GM18909 (cell line): ENCODE measurements around the gene RABL6.
A peak's percentile ranks its signal among the peaks of the same experiment; 100 is the strongest.
"Not testable (repeated sequence)": the region's sequence is repeated elsewhere in the genome, so short reads cannot be mapped to it uniquely, and the experiment has no call there.

Source experiments
- ATAC-seq: cut with Tn5 transposase; IDR thresholded peaks from one replicate; pipeline ENCODE4 v1.9.1; 2021; ENCODE audit warnings: mild to moderate bottlenecking; ENCODE audit not compliant: unreplicated experiment, poor library complexity

The RABL6 gene

DNA sequence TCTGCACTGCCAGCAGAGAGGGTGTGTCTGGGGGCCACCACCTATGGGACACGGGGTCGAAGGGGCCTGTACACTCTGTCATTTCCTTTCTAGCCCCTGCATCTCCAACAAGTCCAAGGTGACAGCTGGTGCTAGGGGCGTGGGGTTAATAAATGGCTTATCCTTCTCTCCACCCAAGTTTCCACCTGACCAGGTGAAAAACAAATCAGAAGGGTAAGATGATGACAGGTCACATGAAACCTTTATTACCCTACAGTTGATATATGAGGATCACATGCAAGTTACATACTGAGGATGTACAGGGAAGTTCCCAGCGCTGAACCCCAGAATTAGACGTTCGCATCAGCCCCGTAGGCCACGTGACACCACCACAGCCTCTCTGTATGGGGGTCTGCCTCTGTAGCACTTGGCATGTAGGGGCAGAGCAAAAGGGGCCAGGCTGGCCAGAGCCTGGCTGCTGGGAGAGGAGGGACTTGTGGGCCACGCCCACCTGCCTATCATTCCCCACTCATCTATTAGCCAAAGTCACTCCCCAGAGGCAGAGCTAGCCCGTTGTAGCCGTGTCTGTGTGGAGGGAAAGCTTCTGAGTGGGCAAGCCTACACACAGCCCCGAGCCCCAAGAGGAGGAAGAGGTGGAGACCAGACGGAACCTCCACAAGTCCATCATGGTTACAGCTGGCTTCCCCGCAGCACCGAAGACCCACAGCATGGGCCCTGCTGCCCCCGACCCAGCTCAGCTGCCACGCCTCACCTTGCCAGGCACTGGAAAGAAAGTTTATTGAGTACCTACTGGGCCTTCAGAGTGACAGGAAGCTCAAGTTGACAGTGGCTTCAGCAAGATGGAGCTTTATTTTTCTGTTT lies 14.4 kb upstream of the RABL6 start:
- ATAC-seq = no peak

DNA sequence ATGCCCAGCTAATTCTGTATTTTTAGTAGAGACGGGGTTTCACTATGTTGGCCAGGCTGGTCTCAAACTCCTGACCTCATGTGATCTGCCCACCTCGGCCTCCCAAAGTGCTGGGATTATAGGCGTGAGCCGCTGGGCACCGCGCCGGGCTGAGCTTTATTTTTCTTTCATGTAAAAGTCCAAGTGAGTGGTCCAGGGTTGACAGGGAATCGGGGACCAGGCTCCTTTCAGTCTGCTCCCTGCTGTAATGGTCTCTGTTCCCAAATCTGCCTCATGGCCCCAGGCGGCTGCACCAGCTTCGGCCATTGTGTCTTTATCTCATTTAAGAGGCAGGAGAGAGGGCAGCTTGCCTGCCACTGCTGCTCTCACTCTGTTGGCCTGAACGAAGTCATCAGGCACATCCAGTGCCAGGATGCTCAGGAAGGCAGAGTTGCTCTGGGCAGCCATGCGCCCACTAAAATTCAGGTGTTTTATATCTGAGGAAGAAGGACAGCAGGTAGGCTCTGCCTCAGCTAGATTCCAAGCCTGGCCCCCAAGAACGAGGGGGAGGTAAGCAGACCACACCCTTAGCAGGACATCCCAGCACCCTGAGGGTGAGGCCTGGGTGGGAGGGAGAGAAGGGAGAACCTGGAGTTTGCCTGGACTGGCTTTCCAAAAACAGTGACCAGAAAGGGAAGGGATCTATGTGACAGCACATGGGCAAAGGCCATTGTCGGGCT lies 13.3 kb upstream of the RABL6 start:
- no peak for ATAC-seq

DNA sequence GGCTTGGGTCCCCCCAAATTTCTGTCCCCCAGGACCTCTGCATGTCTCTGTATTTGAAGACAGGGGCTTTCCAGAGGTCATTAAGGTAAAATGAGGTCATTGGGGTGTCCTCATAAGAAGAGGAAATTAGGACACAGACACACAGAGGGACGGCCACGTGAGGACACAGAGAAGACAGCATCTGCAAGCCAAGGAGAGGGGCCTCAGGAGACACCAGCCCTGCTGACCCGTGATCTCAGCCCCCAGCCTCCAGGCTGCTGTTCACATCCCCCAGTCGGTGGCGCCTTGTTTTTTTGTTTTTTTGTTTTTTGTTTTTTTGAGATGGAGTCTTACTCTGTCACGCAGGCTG lies 12.8 kb upstream of the RABL6 start:
- no peak for ATAC-seq

DNA sequence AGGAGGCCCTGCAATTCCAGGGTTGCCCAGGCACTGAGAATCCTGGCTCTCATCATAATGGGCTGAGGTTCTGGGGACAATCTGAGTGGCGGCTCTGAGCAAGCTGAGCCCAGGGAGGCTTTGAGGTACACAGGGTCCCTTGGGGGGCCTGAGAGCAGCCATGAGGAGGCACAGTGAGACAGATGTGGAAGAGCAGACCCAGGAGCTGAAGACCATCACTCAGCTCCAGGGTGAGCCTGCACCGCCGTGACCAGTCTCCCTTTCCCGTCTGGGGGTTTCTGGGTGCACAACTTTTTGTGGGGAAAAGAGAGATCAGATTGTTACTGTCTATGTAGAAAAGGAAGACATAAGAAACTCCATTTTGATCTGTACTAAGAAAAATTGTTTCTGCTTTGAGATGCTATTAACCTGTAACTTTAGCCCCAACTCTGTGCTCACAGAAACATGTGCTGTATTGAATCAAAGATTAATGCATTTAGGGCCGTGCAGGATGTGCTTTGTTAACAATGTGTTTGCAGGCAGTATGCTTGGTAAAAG lies 11.4 kb upstream of the RABL6 start, which contains the start of gene CCDC183:
CCDC183 (plus strand) TSS at position 101 of the 537 bp plus-strand sequence; CDS start at position 161, 60 bp downstream.
- ATAC-seq = no peak

DNA sequence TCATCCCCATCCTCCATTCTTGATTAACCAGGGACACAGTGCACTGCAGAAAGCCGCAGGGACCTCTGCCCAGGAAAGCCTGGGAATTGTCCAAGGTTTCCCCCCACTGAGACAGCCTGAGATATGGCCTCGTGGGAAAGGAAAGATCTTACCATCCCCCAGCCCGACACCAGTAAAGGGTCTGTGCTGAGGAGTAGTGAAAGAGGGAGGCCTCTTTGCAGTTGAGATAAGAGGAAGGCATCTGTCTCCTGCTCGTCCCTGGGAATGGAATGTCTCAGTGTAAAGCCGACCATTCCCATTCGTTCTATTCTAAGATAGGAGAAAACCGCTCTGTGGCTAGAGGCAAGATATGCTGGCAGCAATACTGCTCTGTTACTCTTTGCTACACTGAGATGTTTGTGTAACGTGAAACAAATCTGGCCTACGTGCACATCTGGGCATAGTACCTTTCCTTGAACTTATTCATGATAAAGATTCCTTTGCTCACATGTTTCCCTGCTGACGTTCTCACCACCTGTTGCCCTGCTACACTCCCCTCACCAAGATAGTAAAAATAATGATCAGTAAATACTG lies 10.9 kb upstream of the RABL6 start:
- ATAC-seq = not testable (repeated sequence)

DNA sequence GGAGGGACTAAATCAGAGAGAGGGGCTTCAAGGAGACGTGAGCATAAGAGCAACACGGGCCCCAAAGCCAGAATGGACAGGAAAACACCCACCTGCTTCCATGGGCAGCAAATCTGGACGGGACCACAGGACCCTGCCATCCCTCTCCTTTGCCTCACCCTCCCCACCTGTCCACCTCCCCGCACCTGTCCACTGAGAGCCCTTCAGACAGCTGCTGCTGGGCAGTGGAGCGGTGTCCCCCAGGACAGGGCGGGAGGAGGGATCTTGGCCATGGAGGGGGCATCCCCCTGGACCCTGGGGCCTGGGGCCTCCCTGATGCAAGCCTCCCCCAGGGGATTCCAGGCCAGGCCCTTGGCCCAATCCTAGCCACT lies 9.1 kb upstream of the RABL6 start:
- ATAC-seq = no peak

DNA sequence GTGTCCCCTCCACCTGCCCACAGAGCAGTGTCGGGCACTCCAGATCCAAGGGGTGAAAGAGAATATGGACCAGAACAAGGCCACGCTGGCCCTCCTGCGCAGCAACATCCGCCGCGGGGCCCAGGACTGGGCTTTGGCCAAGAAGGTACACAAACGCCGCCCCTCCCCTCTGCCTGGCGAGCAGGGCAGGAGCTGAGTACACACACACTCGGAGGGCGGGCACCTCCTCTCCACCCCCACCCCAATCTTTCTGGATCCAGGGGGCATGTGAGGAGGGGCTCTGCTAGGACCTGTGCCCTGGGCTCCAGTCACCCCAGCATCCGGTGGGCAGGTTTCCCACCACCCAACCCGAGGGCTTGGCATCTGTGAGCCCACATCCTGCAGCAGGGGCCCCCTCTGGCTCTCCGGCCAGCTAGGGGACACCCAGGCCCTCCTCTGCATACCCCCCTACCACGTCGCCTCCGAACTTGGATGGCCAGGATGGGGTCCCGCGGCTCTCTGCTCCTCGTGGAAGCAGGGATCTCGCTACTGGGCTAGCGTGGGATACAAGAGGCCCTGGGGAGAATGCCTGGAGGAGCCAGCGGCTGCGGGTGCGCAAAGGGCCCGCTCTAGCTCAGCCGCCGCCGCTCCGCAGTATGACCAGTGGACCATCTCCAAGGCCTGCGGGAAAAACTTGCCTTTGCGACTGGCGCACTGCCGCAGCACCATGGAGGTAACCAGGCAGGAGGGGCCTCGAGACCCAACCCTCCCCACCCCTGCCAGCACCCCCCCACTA lies 8.5 kb upstream of the RABL6 start:
- no peak for ATAC-seq

DNA sequence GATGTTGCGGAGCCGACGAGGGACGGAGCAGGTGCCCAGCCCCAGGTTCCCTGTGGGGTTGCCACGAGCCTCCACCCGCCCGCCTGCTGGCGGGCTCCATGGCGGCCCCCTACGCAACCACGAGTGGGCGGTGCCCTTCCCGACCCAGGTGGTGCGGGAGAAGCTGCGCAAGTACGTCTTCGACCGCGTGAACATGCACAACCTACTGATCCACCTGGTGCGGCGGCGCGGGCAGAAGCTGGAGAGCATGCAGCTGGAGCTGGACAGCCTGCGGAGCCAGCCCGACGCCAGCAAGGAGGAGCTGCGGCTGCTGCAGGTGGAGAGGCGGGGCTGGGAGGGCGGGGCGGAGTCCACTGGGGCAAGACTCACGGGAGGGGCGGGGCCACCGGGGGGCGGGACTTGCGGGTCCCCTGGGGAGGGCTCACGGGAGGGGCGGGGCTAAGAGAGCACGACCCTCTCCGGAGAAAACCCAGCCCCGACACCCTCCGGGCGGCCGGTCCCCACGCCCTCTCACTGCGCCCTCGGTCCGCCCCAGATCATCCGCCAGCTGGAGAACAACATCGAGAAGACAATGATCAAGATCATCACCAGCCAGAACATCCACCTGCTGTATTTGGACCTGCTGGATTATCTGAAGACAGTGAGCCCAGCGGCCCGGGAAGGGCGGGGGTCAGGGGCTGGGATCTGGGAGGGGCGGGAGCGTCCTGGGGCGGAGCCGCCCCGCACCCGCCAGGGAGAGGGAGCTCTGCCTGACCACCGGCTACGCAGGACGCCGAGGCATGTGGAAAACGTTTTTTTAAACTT lies 7.7 kb upstream of the RABL6 start:
- ATAC-seq = peak; percentile 47

DNA sequence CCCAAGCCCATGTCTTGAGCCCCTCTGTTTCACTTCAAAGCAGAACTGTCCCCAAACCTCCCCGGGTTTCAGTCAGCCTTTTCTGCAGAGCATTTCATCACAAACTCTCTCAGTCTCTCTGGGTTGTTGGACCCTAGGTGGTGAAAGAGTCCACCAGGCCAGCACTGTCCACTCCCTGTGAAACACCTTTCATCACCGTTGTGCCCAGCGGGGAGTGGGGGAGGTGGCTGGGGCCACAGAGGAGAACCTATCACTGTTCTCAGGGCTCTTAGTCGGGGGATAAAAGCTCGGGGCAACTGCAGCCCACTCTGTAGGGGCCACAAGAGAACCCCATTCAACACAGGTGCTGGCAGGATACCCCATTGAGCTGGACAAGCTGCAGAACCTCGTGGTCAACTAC lies 5.4 kb upstream of the RABL6 start:
- no peak for ATAC-seq

DNA sequence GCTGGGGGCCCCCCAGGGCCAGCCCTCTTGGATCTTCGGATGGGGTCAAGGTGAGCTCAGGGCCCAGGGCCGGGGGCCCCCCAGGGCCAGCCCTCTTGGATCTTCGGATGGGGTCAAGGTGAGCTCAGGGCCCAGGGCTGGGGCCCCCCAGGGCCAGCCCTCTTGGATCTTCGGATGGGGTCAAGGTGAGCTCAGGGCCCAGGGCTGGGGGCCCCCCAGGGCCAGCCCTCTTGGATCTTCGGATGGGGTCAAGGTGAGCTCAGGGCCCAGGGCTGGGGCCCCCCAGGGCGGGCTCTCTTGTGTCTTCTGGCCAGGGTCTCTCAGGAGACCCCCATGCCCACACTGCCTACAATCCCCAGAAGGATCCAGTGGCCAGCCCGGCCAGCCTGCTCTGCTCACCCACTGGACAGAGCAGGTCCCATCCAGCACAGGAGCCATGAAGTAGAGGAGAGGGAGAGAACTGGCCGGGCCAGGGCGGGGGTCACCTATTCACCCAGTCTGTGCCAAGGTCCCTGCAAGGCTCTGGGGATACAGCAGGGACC lies 4.7 kb upstream of the RABL6 start:
- ATAC-seq = not testable (repeated sequence)

DNA sequence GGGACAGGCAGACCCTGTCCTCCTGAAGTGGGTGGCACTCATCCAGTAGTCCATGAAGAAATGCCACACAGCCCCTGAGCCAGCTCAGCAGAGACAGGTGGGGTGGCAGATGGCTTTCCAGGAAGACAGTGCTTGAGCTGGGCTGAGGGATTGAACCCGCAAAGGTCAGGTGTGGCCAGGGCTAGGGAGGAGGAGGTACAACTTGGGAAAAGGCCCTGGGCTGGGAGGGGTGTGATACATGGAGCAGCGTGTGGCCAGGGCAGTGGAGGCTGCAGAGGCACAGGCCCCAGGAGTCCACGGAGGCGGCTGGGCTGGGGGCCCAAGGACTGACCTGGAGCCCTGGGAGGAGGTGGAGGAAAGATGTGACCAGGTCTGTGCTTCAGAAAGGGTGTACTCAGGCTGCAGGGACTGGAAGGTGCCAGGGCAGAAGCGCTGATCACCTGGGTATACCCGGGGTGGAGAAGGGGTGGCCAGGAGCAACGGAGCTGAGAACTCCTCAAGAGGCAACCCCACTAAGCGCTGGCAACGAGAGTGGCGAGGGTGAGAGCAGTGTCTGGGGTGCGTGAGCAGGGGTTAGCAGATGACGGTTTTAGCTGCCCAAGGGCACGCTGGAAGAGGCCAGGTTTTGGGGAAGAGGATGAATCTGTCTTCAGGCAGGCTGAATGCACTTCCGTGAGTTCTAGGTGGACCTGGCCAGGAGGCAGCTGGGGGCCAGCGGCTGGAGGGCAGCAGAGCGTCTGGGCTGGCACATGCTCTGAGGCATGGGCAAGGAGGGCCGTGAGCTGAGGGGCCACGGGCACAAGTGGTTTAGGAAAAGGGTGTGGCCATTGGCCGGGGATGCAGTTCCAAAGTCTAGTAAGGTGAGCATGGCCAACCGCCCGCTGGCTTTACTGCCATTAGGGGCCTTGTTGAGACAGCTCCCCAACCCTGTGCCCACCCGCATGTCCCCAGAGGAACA lies 3.9 kb upstream of the RABL6 start:
- ATAC-seq = no peak

DNA sequence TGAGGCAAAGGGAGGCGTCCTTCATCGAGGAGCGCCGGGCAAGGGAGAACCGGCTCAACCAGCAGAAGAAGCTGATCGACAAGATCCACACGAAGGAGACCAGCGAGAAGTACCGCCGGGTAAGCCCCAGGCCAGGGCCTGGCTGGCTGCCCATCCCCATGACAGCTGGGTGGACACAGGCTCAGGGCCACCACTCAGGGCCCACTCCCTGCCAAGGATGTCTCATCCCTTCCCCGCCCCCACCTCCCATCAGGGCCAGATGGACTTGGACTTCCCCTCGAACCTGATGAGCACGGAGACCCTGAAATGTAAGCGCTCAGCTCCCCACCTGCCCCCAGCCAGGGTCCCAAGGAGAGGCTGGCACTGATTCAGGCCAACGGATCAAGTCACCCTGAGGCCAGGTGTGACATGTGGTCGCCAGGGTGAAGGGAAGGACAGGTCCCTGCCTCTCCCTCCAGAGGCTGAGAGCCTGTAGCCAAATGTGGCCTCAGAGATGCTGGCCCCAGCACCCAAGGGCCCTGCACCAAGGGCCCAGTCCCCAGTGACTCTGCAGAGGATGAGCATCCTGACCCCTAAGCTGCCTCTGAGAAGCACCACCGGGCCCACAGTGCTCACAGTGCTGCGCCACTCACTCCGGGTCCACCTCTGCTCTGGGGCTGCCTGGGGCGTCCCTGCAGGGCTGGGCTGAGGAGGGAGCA lies 3.1 kb upstream of the RABL6 start:
- ATAC-seq = no peak

DNA sequence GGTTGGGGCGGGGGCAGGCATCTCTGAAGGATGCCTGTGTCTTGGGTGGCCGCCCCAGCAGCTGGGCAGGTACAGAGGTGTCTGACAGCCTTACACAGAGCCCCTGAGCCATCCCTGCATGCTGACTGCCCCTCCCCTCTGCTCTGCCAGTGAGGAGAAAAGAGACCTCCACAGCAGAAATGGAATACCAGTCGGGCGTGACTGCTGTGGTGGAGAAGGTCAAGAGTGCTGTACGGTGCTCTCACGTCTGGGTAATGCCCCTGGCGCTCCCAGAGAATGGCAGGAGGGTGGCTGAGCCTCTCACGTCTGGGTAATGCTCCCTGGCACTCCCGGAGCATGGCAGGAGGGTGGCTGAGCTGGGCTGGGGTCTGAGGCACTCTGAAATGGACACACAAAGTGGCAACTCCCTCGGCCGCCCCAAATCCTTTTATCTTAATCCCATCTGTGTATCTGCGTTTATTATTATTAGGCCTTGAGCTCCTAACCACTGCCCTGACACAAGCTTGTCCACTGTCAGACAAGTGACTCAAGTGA lies 2.5 kb upstream of the RABL6 start:
- no peak for ATAC-seq

DNA sequence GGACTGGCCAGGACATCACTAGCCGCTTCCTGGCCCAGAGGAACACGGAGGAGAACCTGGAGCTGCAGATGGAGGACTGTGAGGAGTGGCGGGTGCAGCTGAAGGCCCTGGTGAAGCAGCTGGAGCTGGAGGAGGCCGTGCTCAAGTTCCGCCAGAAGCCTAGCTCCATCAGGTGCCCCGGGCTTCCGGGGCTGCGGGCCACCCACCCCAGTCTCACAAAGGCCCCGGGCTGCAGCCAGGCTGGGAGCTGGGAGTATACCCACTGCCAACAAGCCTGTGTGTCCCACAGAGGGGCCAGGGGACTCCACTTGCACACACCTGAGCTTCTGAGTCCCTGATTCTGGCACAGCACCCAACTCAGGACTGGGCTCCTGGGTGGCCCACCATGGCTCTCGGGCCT lies 1.7 kb upstream of the RABL6 start:
- no peak for ATAC-seq

DNA sequence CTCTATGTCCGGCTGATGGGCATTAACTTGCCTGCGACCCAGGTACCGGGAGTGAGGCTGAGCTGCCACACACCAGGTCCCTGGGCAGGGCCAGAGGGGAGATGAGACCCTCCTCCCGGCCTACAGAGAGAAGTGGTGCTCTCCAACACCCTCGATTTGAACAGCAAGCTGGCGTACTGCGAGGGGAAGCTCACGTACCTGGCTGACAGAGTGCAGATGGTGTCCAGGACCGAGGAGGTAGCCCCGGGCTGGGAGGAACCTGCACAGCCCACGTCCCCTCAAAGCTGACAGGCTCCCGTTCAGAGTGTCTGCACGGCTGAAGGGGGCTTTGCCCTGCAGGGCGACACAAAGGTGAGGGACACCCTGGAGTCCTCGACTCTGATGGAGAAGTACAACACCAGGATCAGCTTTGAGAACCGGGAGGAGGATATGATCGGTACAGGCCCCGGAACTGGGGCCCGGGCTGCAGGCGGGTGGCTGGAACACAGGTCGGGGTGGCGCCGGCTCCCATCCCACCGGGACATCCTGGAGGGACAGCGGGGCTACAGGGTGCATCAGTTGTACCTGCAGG lies 1.0 kb upstream of the RABL6 start:
- peak; percentile 3 for ATAC-seq

DNA sequence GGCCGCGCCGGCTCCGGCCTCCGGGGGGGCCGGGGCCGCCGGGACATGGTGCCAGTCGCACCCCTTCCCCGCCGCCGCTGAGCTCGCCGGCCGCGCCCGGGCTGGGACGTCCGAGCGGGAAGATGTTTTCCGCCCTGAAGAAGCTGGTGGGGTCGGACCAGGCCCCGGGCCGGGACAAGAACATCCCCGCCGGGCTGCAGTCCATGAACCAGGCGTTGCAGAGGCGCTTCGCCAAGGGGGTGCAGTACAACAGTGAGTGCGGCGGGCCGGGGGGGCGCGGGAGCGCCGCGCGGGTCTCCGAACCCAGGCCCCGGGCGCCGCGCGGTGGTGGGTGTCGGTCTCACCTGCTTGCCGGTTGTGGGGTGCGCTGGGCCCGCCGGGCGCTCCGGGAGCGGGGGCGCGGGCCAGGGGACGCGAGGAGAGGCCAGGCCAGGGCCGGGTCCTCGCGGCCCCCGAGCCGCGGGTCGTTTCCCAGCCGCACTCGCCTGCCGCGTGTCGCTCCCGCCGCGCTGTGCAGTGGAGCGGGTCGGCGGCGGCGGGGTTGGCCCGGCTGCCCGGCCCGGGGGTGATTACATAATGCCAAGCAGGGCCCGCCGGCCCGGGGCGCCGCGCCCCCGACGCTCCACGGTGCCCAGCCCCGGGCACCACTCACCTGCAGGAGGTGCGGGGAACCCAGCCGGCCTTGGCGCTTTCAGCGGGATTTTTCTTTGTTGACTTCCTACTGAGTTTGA lies 492 bp downstream of the RABL6 start:
- peak; percentile 41 for ATAC-seq

DNA sequence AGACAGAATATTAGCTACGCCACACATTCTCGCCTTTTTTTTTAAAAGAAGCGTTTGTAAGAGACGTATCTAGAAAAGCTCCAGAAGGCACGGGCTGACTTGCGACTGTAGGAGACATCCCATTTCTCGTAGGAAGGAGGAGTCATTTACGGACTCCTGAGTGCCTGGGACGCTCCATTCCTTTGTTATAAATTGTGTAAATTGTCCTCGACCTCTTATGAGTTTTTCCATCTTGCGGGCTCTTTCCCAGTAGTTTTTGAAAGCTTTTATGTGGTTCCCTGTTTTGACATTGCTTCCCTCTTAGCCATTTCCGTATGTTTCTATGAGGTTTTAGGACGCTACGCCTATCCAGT lies 1.0 kb downstream of the RABL6 start:
- no peak for ATAC-seq
